SH-SY5Y (cell line): ENCODE results near the gene CER1.

ENCODE experiments used
- GATA2 ChIP-seq: IDR thresholded peaks from 2 replicates; pipeline ENCODE4 v1.6.1; 2011; ENCODE audit warnings: mild to moderate bottlenecking, low read depth, low read length
- GATA3 ChIP-seq: IDR thresholded peaks from 2 replicates; pipeline ENCODE4 v1.6.1; 2011; ENCODE audit warnings: low read depth, mild to moderate bottlenecking, low read length, moderate library complexity

- TF ChIP-seq GATA2 (no peak), GATA3 (no peak)
Observed at GRCh38 chr9:14733133-14733532, 10.6 kb upstream of the CER1 start.
